H9 (cell line): Measurements from ENCODE around the gene BUB1. TPM values are rescaled to one million over a fixed set of nuclear protein-coding genes. Genes with fewer than 3 reads are reported as not detected.

Source experiments
- DNase-seq: peaks from one replicate; pipeline ENCODE4 v3.0.0-alpha.2; 2017
- H2AFZ ChIP-seq: one replicate; pipeline ENCODE4 v1.6.1; 2013; ENCODE audit warnings: mild to moderate bottlenecking, low read length, control low read depth, moderate library complexity
- H2AK5ac ChIP-seq: 2 replicates; pipeline ENCODE4 v1.6.1; 2013; ENCODE audit warnings: low read length, control low read depth, mixed read lengths; ENCODE audit not compliant: insufficient read length
- H2BK120ac ChIP-seq: one replicate; pipeline ENCODE4 v1.6.1; 2013; ENCODE audit warnings: low read depth, mild to moderate bottlenecking, low read length, control low read depth, inconsistent platforms; ENCODE audit not compliant: poor library complexity, severe bottlenecking
- H2BK12ac ChIP-seq: 2 replicates; pipeline ENCODE4 v1.6.1; 2013; ENCODE audit warnings: low read length, control low read depth, mixed read lengths, low read depth; ENCODE audit not compliant: insufficient read length
- H2BK15ac ChIP-seq: 2 replicates; pipeline ENCODE4 v1.6.1; 2013; ENCODE audit warnings: low read depth, low read length, control low read depth
- H2BK20ac ChIP-seq: one replicate; pipeline ENCODE4 v1.6.1; 2013; ENCODE audit warnings: low read depth, mild to moderate bottlenecking, low read length, control low read depth, inconsistent platforms; ENCODE audit not compliant: poor library complexity, severe bottlenecking
- H2BK5ac ChIP-seq: 2 replicates; pipeline ENCODE4 v1.6.1; 2013; ENCODE audit warnings: low read length, control low read depth, mixed read lengths; ENCODE audit not compliant: insufficient read length
- H3K14ac ChIP-seq: 2 replicates; pipeline ENCODE4 v1.6.1; 2013; ENCODE audit warnings: low read length, control low read depth; ENCODE audit not compliant: insufficient read depth
- H3K18ac ChIP-seq: 2 replicates; pipeline ENCODE4 v1.6.1; 2013; ENCODE audit warnings: low read depth, mild to moderate bottlenecking, mixed read lengths, low read length, control low read depth; ENCODE audit not compliant: insufficient read length
- H3K23ac ChIP-seq: 2 replicates; pipeline ENCODE4 v1.6.1; 2013; ENCODE audit warnings: low read length, control low read depth, mixed read lengths, low read depth; ENCODE audit not compliant: insufficient read length
- H3K23me2 ChIP-seq: 2 replicates; pipeline ENCODE4 v1.6.1; 2013; ENCODE audit warnings: low read depth, mild to moderate bottlenecking, mixed read lengths, low read length, control low read depth; ENCODE audit not compliant: insufficient read length, poor library complexity, severe bottlenecking
- H3K27ac ChIP-seq: 2 replicates; pipeline ENCODE4 v1.5.1; 2013; ENCODE audit warnings: low read length, control low read depth, mixed read lengths, low read depth; ENCODE audit not compliant: insufficient read length
- H3K27me3 ChIP-seq: 2 replicates; pipeline ENCODE4 v1.6.1; 2013; ENCODE audit warnings: low read length, control low read depth, inconsistent platforms; ENCODE audit not compliant: insufficient read depth
- H3K4ac ChIP-seq: 2 replicates; pipeline ENCODE4 v1.6.1; 2013; ENCODE audit warnings: low read depth, mild to moderate bottlenecking, control low read depth, inconsistent platforms, low read length, moderate library complexity
- H3K4me1 ChIP-seq: 2 replicates; pipeline ENCODE4 v1.6.1; 2013; ENCODE audit warnings: low read length, control low read depth, inconsistent platforms; ENCODE audit not compliant: insufficient read depth
- H3K4me2 ChIP-seq: 2 replicates; pipeline ENCODE4 v1.6.1; 2013; ENCODE audit warnings: low read length, control low read depth, mixed read lengths; ENCODE audit not compliant: insufficient read length, insufficient read depth
- H3K56ac ChIP-seq: 2 replicates; pipeline ENCODE4 v1.6.1; 2013; ENCODE audit warnings: low read depth, mild to moderate bottlenecking, mixed read lengths, low read length, control low read depth; ENCODE audit not compliant: insufficient read length
- H3K79me1 ChIP-seq: 2 replicates; pipeline ENCODE4 v1.6.1; 2013; ENCODE audit warnings: low read depth, mild to moderate bottlenecking, moderate library complexity, low read length, control low read depth, inconsistent platforms; ENCODE audit not compliant: insufficient read depth, poor library complexity, severe bottlenecking
- H3K79me2 ChIP-seq: 2 replicates; pipeline ENCODE4 v1.6.1; 2013; ENCODE audit warnings: low read length, control low read depth, inconsistent platforms; ENCODE audit not compliant: insufficient read depth
- H3K9ac ChIP-seq: 2 replicates; pipeline ENCODE4 v1.6.1; 2013; ENCODE audit warnings: low read length, control low read depth, mixed read lengths; ENCODE audit not compliant: insufficient read length; ENCODE audit errors: extremely low read depth
- H3K9me3 ChIP-seq: one replicate; pipeline ENCODE4 v1.6.1; 2013; ENCODE audit warnings: low read depth, low read length, inconsistent platforms; ENCODE audit not compliant: control insufficient read depth
- H3T11ph ChIP-seq: one replicate; pipeline ENCODE4 v1.6.1; 2013; ENCODE audit warnings: mild to moderate bottlenecking, low read length, control low read depth, inconsistent platforms
- H4K20me1 ChIP-seq: one replicate; pipeline ENCODE4 v1.6.1; 2013; ENCODE audit not compliant: control insufficient read depth, insufficient read length, insufficient read depth
- H4K5ac ChIP-seq: 2 replicates; pipeline ENCODE4 v1.6.1; 2013; ENCODE audit warnings: low read depth, mild to moderate bottlenecking, mixed read lengths, low read length, control low read depth; ENCODE audit not compliant: insufficient read length
- H4K8ac ChIP-seq: replicated peaks from 2 replicates; pipeline ENCODE4 v1.6.1; 2013; ENCODE audit warnings: low read length, control low read depth, mixed read lengths, low read depth; ENCODE audit not compliant: insufficient read length
- H4K91ac ChIP-seq: 2 replicates; pipeline ENCODE4 v1.6.1; 2013; ENCODE audit warnings: low read depth, mild to moderate bottlenecking, moderate library complexity, mixed read lengths, low read length, control low read depth; ENCODE audit not compliant: insufficient read length
- H3K27ac Mint-ChIP-seq, 3 experiments: 2 replicates in 2 of 3; 3 replicates in 1 of 3; pipeline ENCODE4 v1.8.0; 2020 to 2021; ENCODE audit warnings: mixed read lengths in 3 of 3, mild to moderate bottlenecking in 1 of 3, moderate library complexity in 1 of 3
- H3K27me3 Mint-ChIP-seq: 2 replicates; pipeline ENCODE4 v1.8.0; 2021; ENCODE audit warnings: low read depth, mild to moderate bottlenecking, moderate library complexity, mixed read lengths
- H3K36me3 Mint-ChIP-seq, 3 experiments: 2 replicates in 2 of 3; 3 replicates in 1 of 3; pipeline ENCODE4 v1.8.0; 2020 to 2021; ENCODE audit warnings: low read depth in 3 of 3, mixed read lengths in 3 of 3; ENCODE audit not compliant: insufficient read depth in 1 of 3
- H3K4me1 Mint-ChIP-seq, 2 experiments: 2 replicates each; pipeline ENCODE4 v1.8.0; 2020; ENCODE audit warnings: mixed read lengths in 2 of 2
- H3K4me3 Mint-ChIP-seq, 2 experiments: 2 replicates in 1 of 2; 3 replicates in 1 of 2; pipeline ENCODE4 v1.8.0; 2020 to 2021; ENCODE audit warnings: mild to moderate bottlenecking in 2 of 2, mixed read lengths in 2 of 2, moderate library complexity in 1 of 2
- H3K9me3 Mint-ChIP-seq, 2 experiments: 2 replicates in 1 of 2; 3 replicates in 1 of 2; pipeline ENCODE4 v1.8.0; 2020; ENCODE audit warnings: mild to moderate bottlenecking in 2 of 2, mixed read lengths in 2 of 2, moderate library complexity in 1 of 2
- WGBS: extraction: QIAGEN DNeasy Blood & Tissue Kit; methylation state at CpG from one replicate; pipeline ENCODE4 v1.1.7; 2013; ENCODE audit warnings: missing lambda C conversion rate, low lambda C conversion rate, mixed read lengths; ENCODE audit not compliant: insufficient read length; ENCODE audit errors: extremely low coverage; 5-methylcytosine and 5-hydroxymethylcytosine counted together
- total RNA-seq: library from RNA; stranded (reverse); gene quantifications from 2 replicates; pipeline ENCODE4 v1.2.1, GENCODE V29; 2021
- TF ChIP-seq, protein P1 (sequence below): fragments of 200-600 bp; sonication (generic); conservative IDR thresholded peaks from 3 replicates; pipeline ENCODE4 v1.8.0; 2021; ENCODE audit warnings: antibody characterized with exemption, mild to moderate bottlenecking

Gene BUB1
- total RNA-seq, 1 experiment from 2014 or later, result 144 TPM

- no peak overlapping the region for H2BK12ac ChIP-seq
- peaks cover 2 to 9% of the 10 kb centered on the region in 2 experiments; a peak in 3 of 4 replicates for H3K4me1 Mint-ChIP-seq
- no peak overlapping the region for H4K91ac ChIP-seq
- H3K79me1 ChIP-seq, result peaks cover 7% of the 10 kb centered on the region
- no peaks in the 10 kb centered on the region for H3K23me2 ChIP-seq
- H3K27ac Mint-ChIP-seq, result peak overlapping the region in 1 of 3 experiments; percentile 80; a peak in 2 of 7 replicates
- H3K23ac ChIP-seq, result no peak overlapping the region
- no peak overlapping the region for H3K27ac ChIP-seq
- no peak overlapping the region for H2BK5ac ChIP-seq
- no peak overlapping the region for H3T11ph ChIP-seq
- peaks cover 58 to 93% (median 92%) of the 10 kb centered on the region in 3 experiments for H3K36me3 Mint-ChIP-seq
- no peak for DNase-seq
- H3K18ac ChIP-seq, result no peak overlapping the region
- no peak overlapping the region for H2AK5ac ChIP-seq
- TF ChIP-seq, protein P1, sequence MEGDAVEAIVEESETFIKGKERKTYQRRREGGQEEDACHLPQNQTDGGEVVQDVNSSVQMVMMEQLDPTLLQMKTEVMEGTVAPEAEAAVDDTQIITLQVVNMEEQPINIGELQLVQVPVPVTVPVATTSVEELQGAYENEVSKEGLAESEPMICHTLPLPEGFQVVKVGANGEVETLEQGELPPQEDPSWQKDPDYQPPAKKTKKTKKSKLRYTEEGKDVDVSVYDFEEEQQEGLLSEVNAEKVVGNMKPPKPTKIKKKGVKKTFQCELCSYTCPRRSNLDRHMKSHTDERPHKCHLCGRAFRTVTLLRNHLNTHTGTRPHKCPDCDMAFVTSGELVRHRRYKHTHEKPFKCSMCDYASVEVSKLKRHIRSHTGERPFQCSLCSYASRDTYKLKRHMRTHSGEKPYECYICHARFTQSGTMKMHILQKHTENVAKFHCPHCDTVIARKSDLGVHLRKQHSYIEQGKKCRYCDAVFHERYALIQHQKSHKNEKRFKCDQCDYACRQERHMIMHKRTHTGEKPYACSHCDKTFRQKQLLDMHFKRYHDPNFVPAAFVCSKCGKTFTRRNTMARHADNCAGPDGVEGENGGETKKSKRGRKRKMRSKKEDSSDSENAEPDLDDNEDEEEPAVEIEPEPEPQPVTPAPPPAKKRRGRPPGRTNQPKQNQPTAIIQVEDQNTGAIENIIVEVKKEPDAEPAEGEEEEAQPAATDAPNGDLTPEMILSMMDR, result no peak
- no peak overlapping the region for H3K4ac ChIP-seq
- no peak overlapping the region for H2BK20ac ChIP-seq
- H2AFZ ChIP-seq, result no peak overlapping the region
- no peak overlapping the region for H3K14ac ChIP-seq
- no peaks in the 10 kb centered on the region for H3K27me3 ChIP-seq
- no peak overlapping the region for H3K56ac ChIP-seq
- no peak overlapping the region for H3K9ac ChIP-seq
- no peaks in the 10 kb centered on the region for H4K20me1 ChIP-seq
- no peak overlapping the region for H4K8ac ChIP-seq
- no peak overlapping the region for H3K4me2 ChIP-seq
- no peaks in the 10 kb centered on the region for H3K4me1 ChIP-seq
- no peak overlapping the region for H2BK120ac ChIP-seq
- WGBS, result 100% methylated on average over 1 of the region's 2 CpGs
- H4K5ac ChIP-seq, result no peak overlapping the region
- H3K27me3 Mint-ChIP-seq, result no peaks in the 10 kb centered on the region
- no peak overlapping the region for H2BK15ac ChIP-seq
- no peaks in the 10 kb centered on the region for H3K9me3 ChIP-seq
- no peaks in the 10 kb centered on the region for H3K79me2 ChIP-seq
- H3K4me3 Mint-ChIP-seq, result no peak overlapping the region
- H3K9me3 Mint-ChIP-seq, result no peaks in the 10 kb centered on the region
These were observed 15.3 kb downstream of the BUB1 start for GRCh38 chr2:110662560-110662959.
